CD4-positive, alpha-beta T cell treated with Interleukin-6 for 4 hours (primary cell): ENCODE measurements around the gene TMEM214.
A peak's percentile ranks its signal among the peaks of the same experiment; 100 is the strongest.

Experiments
- DNase-seq: peaks from one replicate; pipeline ENCODE4 v3.0.0-alpha.2; 2020; ENCODE audit warnings: mixed read lengths

TMEM214 gene

DNA sequence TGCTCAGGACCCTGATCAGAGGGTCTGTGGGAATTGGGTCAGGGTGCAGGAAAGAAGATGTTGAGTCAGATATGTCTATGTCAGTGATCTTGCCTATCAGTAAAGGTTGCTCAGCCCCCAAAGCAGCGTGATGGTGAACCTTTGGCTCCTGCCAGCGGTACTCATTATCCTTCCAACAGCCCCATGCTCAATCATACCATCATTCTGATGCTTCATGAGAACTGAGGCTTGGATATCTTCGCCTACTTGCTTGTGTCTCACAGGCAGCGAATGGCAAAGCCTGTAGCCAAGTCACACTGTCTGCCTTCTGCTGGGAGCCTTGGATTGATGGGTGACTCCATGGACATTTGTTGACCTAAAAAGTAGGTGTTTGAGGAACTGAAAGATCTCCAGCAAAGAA is 19.0 kb upstream of the TMEM214 start:
- DNase-seq, result no peak

DNA sequence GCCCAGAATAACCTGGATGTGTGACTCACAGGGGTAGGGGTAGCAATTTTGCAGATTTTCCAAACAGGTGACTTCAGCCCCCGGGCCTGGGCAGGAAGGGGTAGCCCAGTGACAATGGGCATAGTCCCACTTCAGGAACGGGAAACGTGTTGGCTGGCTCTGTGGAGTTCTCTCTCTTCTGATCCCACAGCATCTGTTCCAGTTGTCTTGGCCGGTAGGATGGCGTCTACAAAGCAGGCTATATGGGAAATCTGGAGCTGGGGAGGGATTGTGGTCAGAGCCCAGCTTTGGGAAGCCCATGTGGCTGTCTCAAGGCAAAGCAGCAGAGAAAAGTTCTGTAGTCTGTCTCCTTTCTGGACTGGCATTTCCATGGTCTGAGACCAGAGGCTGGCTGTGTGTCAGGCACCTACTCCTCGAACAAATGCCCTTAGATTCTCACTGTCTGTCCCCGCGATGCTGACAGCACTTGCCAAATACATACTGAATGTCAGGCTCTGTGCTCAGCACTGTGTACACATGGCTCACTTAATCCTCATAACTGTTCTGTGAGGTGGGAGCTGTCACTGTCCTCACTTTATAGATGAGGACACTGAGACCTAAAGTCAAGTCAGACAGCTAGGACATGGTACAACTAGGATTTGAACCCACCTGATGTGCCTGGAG is 17.9 kb upstream of the TMEM214 start:
- DNase-seq, result no peak

DNA sequence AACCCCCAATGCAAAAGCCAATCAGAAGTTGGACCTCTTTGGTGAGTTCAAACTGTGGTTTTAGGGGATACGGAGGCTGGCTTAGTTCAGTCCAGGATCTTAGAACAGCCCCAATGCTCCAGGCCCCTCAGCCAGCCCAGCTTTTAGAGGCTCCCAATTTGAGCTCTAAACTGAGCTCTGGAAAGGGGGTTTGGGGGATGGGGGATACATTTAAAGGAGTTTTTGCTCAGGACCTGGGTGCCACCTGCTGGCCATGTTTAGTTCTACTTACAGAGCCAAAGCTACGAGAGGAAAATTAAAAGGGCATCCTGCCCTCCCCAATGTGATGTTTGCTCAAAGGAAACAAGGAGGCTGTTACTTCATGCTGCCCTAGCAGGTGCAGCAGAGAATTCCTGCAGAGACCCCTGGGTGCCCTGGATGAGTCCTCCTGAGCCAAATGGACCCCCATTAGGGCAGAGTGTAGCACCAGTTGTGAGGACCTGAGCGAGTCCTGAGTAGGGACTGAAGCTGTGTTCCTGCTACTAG is 15.9 kb upstream of the TMEM214 start:
- DNase-seq, result peak; percentile 65

DNA sequence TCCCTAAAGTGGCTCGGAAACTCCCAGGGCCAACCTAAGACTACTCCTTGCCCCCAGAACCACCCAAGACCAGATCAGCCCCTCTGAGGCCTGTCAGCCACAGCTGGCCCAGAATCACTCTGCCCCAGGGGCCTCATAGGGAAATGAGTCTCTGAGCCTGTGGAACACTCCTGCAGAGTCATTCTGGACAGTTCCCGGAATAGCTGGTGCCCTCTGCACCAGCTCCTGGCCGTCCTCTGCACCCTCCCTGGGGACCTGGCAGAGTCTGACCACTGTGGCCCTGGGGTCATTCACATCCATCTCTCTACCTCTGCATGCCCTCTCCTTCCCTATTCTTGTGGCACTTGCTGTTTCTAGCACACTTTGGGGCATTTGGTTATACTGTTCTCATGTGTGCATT is 14.6 kb upstream of the TMEM214 start:
- no peak for DNase-seq

DNA sequence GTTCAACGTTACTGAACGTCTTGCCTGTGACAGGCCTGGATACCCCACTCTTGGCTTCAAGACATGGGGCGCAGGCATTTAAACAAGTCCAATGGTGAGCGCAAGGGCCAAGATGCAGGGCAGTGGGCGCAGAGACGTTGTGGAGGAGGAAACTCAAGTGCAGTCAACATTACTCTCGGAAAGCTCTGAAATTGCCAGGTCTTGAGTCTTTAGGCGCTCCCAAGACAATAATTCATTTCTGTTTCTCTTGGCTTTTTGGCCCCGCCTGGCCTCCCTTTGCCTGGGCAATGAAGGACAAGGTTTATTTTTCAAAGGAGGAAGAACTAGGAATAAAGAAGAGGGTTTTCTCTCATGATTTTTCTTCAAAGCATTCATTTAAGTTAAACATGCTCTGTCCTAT is 13.3 kb upstream of the TMEM214 start:
- no peak for DNase-seq

DNA sequence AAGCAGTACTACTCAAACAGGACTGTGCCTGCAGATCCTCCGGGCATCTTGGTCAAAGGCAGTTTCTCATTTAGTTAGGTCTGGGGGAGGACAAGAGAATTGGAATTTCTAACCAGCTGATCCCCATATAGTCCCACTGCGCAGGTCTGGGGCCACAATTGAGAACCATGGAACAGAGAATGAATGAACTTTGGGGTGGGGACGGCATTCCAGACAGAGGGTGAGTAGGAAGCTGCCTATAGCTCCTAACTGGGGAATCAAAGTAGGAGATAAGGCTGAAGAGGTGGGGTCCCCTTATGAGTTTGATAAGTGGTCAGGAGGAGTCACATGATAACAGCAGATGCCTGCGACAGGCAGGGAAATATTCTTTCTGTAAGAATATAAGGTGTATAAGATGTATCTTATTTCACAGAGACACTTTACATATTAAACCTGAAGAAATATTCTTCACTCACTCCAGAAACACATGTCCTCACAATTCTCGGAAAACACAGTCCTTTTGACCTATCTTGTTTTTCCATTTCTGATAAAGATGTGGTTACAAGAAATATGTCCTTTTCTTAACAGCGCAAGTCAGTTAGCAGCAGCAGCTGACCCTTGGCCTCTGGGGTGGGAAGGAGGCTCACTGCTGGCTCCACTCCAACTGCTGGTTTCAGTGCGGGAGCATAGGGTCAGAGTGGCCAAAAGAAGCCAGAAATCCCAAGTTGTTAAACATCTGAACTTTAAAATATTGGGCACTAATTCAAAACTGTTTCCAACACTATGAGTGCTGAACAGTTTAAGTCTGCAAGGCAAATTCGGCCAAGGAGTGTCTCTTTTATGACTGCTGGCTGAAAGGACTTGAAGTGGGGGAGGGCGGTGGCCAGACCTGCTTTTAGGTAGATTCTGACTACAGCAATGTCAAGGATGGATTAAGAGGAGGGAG is 12.6 kb upstream of the TMEM214 start:
- DNase-seq, result no peak

DNA sequence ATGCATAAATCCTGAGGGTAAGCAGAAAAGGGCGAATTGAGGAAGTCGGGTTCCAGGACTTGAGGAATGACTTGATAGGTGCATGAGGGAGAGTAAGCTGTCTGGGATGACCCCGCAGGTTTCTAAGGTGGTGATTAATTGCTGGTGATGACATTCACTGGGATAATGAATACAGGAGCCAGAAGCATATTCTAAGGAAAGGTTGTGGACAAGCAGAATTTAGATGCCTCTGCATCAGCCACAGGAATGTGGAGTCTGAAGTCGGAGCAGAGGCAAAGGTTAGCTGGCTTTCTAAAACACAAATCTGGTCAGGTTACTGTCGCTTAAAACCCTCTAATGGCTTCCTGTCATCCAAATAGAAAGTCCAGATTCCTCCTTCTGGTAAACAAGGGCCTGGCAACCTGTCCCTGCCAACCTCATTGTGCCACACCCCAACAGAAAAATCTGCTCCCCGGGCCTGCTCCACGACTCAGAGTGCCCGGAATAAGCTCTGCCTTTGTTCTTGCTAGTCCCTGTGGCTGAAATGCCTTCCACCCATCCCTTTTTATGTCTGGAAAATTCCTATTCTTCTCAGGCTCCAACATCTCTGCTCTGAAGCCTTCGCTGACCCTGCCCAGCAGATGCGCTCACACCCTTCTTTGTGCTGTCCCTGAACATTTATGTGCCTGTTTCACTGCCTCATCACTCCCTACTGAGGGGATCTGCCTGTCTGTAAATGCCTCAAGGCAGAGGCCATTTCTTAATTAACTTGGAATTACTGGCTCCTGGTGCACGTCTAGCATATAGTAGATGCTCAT is 11.3 kb upstream of the TMEM214 start:
- DNase-seq, result no peak

DNA sequence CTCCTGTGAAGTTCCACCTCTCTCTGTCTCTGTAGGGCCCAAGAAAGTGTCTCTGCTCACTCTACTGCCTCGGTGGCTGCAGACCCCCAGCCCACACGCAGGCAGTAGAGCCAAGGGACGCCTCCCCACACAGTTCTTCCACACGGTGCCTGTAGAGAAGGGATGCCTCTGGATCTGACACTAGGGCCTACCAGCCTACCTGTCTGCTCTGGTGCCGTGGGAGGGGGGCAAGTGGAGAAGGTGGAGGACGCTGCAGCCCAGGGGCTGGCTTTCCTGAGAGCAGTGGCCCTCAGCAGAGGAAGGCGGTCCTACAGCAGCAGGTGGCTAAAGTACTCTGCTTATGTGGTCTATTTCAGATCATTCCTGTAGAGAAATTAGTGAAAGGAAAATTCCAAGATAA is 9.0 kb upstream of the TMEM214 start:
- DNase-seq, result no peak

DNA sequence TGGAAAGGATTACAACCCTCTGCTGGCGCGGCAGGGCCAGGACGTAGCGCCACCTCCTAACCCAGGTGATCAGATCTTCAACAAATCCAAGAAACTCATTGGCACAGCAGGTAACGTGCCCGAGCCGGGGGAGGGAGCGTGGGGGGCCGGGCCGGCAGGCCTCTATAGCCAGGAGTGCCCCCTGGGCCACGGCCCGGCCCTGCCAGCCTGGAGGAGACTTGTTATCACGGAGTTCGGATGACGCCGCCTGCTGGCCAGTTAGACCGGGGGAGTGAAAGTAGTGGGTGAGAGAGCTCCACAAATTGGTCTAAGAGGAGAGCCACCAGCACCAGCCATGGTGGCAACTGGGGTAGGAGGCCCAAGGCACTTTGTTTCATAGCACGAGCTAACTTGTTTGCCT is 8.6 kb upstream of the TMEM214 start:
- no peak for DNase-seq

DNA sequence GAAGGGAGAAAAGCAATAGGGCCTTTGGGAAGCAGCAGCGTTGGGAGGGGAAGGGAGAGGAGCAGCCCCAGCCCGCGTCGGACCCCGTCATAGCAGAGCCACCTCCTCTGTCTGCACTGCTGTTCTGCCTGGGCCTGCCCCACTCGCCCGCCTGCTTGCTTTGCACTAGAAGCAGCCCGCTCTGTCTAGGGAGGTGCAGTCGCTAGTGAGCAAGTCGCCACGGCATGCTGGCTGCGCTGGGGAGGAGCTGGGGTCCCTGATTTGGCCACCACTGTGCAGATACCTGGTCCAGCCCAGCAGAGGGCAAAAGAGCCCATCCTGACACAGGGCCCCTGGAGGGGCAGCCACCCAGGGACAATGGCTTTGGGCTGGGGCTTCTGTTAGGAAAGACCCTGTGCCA is 8.0 kb upstream of the TMEM214 start:
- no peak for DNase-seq

DNA sequence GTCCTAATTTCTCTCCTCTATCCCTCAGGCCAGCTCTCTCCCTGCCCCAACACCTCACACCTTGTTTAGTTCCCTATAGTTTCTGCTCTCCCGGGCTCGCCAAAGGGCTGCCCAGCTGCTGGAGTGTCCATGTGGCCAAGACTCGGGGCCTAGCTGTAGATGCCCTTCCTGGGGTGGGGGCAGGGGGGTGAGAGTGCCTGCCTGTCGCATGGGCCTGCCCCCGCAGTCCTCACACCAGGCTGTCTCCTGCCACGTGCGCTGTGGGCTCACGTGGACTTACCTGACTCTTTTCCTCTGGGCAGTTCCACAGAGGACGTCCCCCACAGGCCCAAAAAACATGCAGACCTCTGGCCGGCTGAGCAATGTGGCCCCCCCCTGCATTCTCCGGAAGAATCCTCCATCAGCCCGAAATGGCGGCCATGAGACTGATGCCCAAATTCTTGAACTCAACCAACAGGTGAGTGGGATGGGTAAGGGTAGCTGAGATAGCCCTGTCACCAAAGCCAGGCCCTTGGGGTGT is 7.4 kb upstream of the TMEM214 start:
- no peak for DNase-seq

DNA sequence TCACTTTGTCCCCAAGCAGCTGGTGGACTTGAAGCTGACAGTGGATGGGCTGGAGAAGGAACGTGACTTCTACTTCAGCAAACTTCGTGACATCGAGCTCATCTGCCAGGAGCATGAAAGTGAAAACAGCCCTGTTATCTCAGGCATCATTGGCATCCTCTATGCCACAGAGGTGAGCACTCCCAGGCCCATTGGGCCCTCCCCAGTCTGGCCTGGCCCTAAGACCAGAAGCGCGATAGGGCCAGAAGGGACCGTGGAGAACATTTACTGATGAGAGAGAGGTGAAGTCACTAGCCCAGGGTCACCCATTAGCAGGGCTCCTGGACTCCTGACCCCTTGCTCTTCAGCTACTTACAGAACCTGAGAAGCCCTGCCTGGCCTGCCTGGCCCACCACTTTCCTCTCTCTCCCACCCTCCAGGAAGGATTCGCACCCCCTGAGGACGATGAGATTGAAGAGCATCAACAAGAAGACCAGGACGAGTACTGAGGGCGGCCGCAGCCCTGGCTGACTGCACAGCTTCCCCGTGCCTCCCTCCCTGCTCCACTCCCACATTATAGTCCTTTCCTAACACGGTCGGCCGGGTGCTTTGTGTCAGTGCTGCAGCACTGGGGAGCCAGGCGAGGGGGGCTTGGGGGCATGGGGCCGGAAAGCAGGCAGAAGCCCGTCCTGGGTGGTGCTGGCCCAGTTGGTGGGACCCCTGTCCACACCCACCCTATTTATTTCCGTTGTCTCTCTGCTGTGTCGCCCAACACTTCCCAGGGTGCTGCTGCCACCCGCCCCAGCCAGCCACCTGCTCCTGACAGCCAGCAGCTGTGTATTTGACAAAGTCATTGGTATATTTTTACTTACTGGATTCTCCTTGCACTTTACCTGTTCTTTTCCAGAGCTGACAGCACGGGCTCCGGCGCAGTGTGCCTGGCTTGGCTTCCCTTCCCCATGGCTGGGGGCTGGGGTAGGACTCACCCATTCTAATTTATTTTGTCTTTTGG is 6.6 kb upstream of the TMEM214 start:
- DNase-seq, result no peak

DNA sequence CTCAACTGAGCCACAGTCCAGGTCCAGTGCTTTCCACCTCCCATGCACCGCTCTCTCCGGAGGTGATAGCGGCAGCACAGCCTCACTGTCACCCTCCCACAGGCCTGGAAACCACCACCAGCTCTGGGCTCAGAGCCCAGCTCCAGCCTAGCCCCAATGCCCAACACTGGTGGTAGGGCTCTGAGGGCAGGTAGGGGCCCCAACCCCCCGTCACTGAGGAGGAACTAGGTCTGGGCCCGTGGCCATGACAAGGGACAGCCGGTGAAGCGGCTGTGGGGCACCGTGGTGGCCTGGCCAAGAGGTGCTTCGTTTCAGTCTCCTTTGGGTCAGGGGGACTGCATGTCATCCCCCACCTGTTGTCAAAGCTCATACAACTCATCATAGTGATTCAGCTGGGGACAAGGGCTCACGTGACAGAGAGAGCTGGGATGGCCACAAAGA is 5.5 kb upstream of the TMEM214 start:
- DNase-seq, result no peak

DNA sequence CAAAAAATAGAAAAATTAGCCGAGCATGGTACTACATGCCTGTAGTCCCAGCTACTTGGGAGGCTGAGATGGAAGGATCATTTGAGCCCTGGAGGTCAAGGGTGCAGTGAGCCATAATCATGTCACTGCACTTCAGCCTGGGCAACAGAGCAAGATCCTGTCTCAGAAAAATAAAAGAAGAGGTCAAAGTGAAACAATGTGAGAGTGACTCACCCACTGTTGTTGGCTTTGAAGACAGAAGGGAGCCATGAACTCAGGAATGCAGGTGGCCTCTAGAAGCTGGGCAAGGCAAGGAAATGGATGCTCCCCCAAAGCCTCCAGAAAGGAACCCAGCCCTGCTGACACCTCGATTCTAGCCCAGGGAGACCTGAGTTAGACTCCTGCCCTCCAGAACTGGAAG is 3.7 kb upstream of the TMEM214 start:
- DNase-seq, result no peak

DNA sequence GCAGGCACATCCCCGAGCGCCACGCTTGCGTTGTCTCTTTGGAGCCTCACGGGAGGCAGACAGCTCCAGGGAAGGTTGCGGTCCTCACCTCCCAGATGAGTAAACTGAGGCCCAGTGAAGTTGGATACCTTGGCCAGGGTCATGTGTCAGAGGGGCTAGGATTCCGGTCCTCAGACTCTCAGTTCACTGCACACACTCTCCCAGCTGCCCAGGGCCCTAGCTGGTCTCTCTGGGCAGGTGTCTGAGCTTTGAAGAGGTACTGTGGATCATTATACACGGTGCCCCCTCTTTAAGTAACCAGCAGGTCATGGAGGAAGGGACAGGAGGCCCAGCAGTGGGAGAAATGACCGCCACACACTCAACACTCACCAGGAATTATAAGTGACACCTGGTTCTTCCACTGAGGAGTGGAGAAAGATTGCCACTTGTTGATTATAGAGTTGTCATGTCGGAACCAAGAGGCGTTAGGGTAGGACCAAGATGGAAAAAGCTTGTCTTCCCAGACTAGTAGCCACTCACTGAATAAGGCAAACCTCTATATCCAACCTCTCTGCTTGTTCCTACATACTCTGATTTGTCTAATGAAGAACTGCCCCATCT is 588 bp downstream of the TMEM214 start:
- no peak for DNase-seq

DNA sequence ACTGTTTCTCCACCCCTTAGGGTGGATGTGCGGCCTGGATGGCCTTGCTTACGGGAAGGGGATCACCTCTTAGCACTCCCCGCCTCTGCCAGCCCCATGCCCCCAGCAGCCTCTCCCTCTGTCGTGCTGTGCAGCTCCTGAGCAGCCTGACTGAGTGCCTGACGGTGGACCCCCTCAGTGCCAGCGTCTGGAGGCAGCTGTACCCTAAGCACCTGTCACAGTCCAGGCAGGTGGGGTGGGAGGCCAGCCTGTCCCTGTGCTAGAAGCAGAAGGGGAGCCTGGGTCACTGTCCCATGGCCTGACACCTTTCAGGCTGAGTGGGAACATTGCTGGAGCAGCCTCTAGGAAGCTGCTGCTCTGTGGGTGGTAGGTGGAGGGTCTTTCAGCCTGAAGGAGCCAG is 5.2 kb downstream of the TMEM214 start:
- DNase-seq, result no peak

DNA sequence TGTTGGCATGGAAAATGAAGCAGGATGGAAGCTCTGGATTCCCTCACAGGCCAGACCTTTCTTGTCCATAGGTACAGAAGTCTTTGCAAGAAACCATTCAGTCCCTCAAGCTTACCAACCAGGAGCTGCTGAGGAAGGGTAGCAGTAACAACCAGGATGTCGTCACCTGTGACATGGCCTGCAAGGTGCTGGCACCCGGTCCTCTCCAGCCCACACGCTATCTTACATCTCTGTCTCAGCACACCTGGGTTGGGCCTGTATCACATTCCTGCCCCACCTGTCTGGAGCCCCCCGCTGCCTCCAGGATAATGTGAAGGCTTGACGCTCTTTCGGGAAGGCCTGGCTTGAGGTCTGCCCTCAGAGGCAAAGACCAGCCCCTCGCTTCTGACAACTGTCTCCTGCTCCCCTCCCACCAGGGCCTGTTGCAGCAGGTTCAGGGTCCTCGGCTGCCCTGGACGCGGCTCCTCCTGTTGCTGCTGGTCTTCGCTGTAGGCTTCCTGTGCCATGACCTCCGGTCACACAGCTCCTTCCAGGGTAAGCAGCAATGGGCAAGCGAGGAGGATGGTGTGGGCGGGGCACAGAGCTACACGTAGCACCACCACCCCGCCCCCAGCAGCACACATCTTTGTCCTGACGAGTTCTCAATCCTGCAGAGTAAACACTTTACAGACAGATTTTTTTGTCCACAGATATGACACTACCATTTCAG is 6.0 kb downstream of the TMEM214 start:
- no peak for DNase-seq

DNA sequence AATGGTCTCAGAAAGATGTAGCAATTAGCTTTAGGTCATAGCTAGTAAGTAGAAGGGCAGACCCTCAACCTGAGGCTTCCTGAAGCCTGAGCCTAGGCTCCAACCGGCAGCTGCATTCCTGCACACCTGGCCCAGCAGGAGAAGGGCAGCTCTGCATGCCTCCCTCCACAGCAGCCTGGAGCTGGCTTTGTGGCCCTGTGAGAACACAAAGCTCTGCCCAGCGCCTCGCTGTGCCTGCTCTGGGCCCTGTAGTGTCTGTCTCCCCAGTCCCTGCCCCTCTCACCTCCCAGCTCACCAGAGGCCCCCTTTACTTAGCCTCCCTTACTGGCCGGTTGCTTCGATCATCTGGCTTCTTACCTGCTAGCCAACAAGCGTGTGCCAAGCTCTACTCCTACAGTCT is 6.7 kb downstream of the TMEM214 start:
- DNase-seq, result no peak

DNA sequence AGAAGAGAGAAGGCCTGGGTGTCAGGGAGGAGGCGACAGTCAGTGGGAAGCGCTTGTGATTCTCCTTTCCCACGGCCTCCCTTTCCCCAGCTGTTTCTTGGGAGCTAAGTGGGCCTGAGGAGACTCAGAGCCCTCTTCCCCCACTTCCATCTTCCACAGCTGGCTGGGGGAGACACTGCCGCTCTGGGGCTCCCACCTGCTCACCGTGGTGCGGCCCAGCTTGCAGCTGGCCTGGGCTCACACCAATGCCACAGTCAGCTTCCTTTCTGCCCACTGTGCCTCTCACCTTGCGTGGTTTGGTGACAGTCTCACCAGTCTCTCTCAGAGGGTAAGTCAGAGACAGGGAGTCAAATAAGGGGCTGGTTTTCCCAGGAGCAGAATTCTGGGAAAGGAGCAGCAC is 7.1 kb downstream of the TMEM214 start:
- no peak for DNase-seq

DNA sequence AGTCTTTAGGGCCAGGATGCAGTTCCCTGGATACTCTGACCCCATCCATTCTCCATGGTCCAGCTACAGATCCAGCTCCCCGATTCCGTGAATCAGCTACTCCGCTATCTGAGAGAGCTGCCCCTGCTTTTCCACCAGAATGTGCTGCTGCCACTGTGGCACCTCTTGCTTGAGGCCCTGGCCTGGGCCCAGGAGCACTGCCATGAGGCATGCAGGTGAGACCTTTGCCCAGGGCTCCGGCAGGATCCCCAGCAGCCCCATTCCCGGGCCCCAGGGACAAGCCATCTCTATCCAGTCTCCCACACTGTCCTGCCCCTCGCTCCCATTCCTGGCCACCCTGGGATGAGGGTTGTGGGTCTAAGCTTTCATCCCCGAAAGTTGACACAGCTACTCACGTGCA is 7.5 kb downstream of the TMEM214 start:
- DNase-seq, result no peak

DNA sequence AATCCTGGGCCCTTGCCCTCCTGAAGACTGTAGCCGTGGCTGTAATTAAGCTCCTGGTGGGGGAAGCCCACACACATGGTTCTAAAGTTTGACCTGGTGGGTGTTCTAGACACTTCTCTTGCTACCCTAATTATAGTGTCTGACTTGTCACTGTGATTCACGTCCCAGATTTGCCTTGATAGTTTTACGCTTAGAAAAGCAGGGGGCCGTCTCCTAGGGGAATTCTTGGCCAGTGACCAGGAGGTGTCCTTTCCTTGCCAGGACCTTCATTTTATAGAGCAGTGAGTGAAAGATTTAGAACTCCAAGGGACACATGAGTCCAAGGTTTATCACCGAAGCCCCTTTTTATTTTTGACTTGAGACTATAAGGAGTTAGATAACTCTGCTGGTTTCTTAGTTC is 9.0 kb downstream of the TMEM214 start:
- no peak for DNase-seq
